Psoas muscle (tissue), 8 donors: ENCODE results near the gene CPED1. TPM values are rescaled to one million over a fixed set of nuclear protein-coding genes. Genes with fewer than 3 reads are reported as not detected.

ENCODE experiments used
- ATAC-seq, 4 donors: fragments of 200-7000 bp; cut with Tn5 transposase; one replicate each; pipeline ENCODE4 v1.9.1; 2020; ENCODE audit warnings: moderate library complexity in 3 of 4, mild to moderate bottlenecking in 2 of 4
- DNase-seq, 2 donors: peaks; one replicate each; pipeline ENCODE4 v3.0.0-alpha.2; 2020
- H3K27ac ChIP-seq: fragments of 200-600 bp; one replicate; pipeline ENCODE4 v1.8.0; 2022
- H3K27me3 ChIP-seq, 3 donors: fragments of 200-600 bp in 1 of 3; one replicate each; pipeline versions ENCODE4 v1.6.1 to v1.8.0; 2013 to 2022; ENCODE audit warnings: low read length in 2 of 3, mild to moderate bottlenecking in 2 of 3, moderate library complexity in 1 of 3; ENCODE audit not compliant: insufficient read depth in 3 of 3
- H3K36me3 ChIP-seq, 2 donors: fragments of 200-600 bp in 1 of 2; one replicate each; pipeline versions ENCODE4 v1.6.1 to v1.8.0; 2013 to 2022; ENCODE audit warnings: low read depth in 1 of 2, mild to moderate bottlenecking in 1 of 2, moderate library complexity in 1 of 2; ENCODE audit not compliant: insufficient read depth in 1 of 2
- H3K4me1 ChIP-seq: fragments of 200-600 bp; one replicate; pipeline ENCODE4 v1.8.0; 2022
- H3K4me3 ChIP-seq: fragments of 200-600 bp; one replicate; pipeline ENCODE4 v1.8.0; 2022; ENCODE audit warnings: mild to moderate bottlenecking
- H3K9me3 ChIP-seq: fragments of 200-600 bp; one replicate; pipeline ENCODE4 v1.8.0; 2022
- CTCF ChIP-seq: fragments of 200-600 bp; IDR thresholded peaks from one replicate; pipeline ENCODE4 v1.8.0; 2022; ENCODE audit warnings: antibody characterized with exemption
- WGBS, 3 donors: extraction: QIAGEN DNeasy Blood & Tissue Kit; methylation state at CpG; one replicate each; pipeline versions ENCODE4 v1.1.6 to v1.1.7; 2013; 5-methylcytosine and 5-hydroxymethylcytosine counted together
- intact Hi-C, 2 donors: fragments of 100-400 bp; cut with DNase I; formaldehyde crosslinking; loops; one replicate each; pipeline versions ENCODE4 v1.11.0 to v1.14.2; 2022
- polyA plus RNA-seq, 3 donors: library from polyadenylated mRNA; stranded (reverse); fragments of 200-250 nt; gene quantifications; one replicate each; pipeline ENCODE4 v1.2.3, GENCODE V29; 2013
- total RNA-seq, 4 donors: library from RNA; stranded (reverse); fragmentation: NEBNext Ultra II Directional in 2 of 4; extraction: Animal tissue kit (Norgen Biotek cat#: 25700) in 2 of 4; gene quantifications; one replicate each; pipeline versions ENCODE4 v1.2.1 to v1.2.4, GENCODE V29; 2021 to 2023
- donor health status: healthy with polysubstance abuse.
- donor health status: DM: no; HTN: no; CAD: no; lungs with moderate emphysema.
- donor health status: Bipolar disorder and iron deficiency.
- donor health status: healthy.
- donor health status: DM: yes; HTN: yes; CAD: no.
- donor health status: DM: no; HTN: no; CAD: no.
- donor health status: DM: no; HTN: no; CAD: no.
- donor health status: DM: yes; HTN: yes; CAD: no.

CPED1 gene
- total and polyA plus RNA-seq, 7 donors: 0.90 to 39.2 (median 12.0) TPM

- H3K4me1 ChIP-seq: no peaks in the 10 kb centered on the region
- WGBS, 3 donors: 27 to 69% (median 53%) methylated on average over 3 of the region's 3 CpGs
- no peak for TF ChIP-seq CTCF
- ATAC-seq: no peak
- intact Hi-C loops: no loop called here
- H3K27me3 ChIP-seq: no peaks in the 10 kb centered on the region
- H3K9me3 ChIP-seq: no peaks in the 10 kb centered on the region
- H3K36me3 ChIP-seq: peaks cover 2 to 11% of the 10 kb centered on the region in 2 donors
- no peak for DNase-seq
- H3K27ac ChIP-seq: no peak overlapping the region
- no peak overlapping the region for H3K4me3 ChIP-seq
These were observed 272.8 kb downstream of the CPED1 start for GRCh38 chr7:121261207-121261884.

- Histone ChIP-seq H3K27me3 (no peaks in the 10 kb centered on the region), H3K4me1 (no peaks in the 10 kb centered on the region), H3K36me3 (peaks cover 4 to 20% of the 10 kb centered on the region in 2 donors), H3K27ac (no peak overlapping the region), H3K4me3 (no peak overlapping the region), H3K9me3 (no peaks in the 10 kb centered on the region)
- no peak for DNase-seq
- WGBS, 3 donors: 65 to 69% (median 66%) methylated on average over 1 of the region's 1 CpG
- intact Hi-C loops: no loop called here
- TF ChIP-seq CTCF: no peak
- ATAC-seq: no peak
These were observed 273.7 kb downstream of the CPED1 start for GRCh38 chr7:121262221-121262620.

- H3K27ac ChIP-seq: no peak overlapping the region
- no peak overlapping the region for H3K4me3 ChIP-seq
- no peaks in the 10 kb centered on the region for H3K9me3 ChIP-seq
- no peaks in the 10 kb centered on the region for H3K27me3 ChIP-seq
- 87 to 100% (median 96%) methylated on average over 1 of the region's 1 CpG for WGBS, 3 donors
- DNase-seq (no peak), ATAC-seq (no peak)
- H3K36me3 ChIP-seq: peaks cover 4 to 27% of the 10 kb centered on the region in 2 donors
- TF ChIP-seq CTCF: no peak
- intact Hi-C loops: no loop called here
- H3K4me1 ChIP-seq: no peaks in the 10 kb centered on the region
These were observed 274.5 kb downstream of the CPED1 start for GRCh38 chr7:121262969-121263368.

GRCh38 chr7:121266307-121266894 lies 277.9 kb downstream of the CPED1 start:
- no peaks in the 10 kb centered on the region for H3K9me3 ChIP-seq
- 88 to 94% (median 93%) methylated on average over 3 of the region's 3 CpGs for WGBS, 3 donors
- no peak overlapping the region for H3K27ac ChIP-seq
- ATAC-seq: no peak
- H3K4me3 ChIP-seq: no peak overlapping the region
- peaks cover 10 to 51% of the 10 kb centered on the region in 2 donors for H3K36me3 ChIP-seq
- no peak for TF ChIP-seq CTCF
- intact Hi-C loops: no loop called here
- H3K27me3 ChIP-seq: no peaks in the 10 kb centered on the region
- H3K4me1 ChIP-seq: no peaks in the 10 kb centered on the region
- no peak for DNase-seq

GRCh38 chr7:121267612-121268011 lies 279.1 kb downstream of the CPED1 start:
- intact Hi-C loops: no loop called here
- no peak for TF ChIP-seq CTCF
- no peaks in the 10 kb centered on the region for H3K27me3 ChIP-seq
- 58 to 68% (median 66%) methylated on average over 1 of the region's 1 CpG for WGBS, 3 donors
- no peak overlapping the region for H3K4me3 ChIP-seq
- ATAC-seq: no peak
- H3K36me3 ChIP-seq: peaks cover 14 to 60% of the 10 kb centered on the region in 2 donors
- H3K9me3 ChIP-seq: no peaks in the 10 kb centered on the region
- no peaks in the 10 kb centered on the region for H3K4me1 ChIP-seq
- H3K27ac ChIP-seq: no peak overlapping the region
- no peak for DNase-seq
